Kidney epithelial cell (primary cell): ENCODE data around the gene IFI30. TPM values are rescaled to one million over a fixed set of nuclear protein-coding genes. Genes with fewer than 3 reads are reported as not detected.

Experiments
- DNase-seq: peaks from one replicate; pipeline ENCODE4 v3.0.0-alpha.2; 2010; ENCODE audit warnings: low read depth
- H3K27me3 ChIP-seq: 2 replicates; pipeline ENCODE4 v1.6.0; 2011; ENCODE audit warnings: low read length; ENCODE audit not compliant: control insufficient read depth, insufficient read depth
- H3K36me3 ChIP-seq: 2 replicates; pipeline ENCODE4 v1.5.1; 2011; ENCODE audit warnings: low read length; ENCODE audit not compliant: control insufficient read depth, insufficient read depth
- H3K4me3 ChIP-seq: 2 replicates; pipeline ENCODE4 v1.5.1; 2011; ENCODE audit warnings: low read depth, mild to moderate bottlenecking, control low read depth, low read length
- total RNA-seq: library from RNA; depleted of rRNA; stranded (reverse); fragments of >200 nt; gene quantifications from 2 replicates; pipeline ENCODE4 v1.2.3, GENCODE V29; 2015
- TF ChIP-seq, protein P1 (sequence below): IDR thresholded peaks from 2 replicates; pipeline ENCODE4 v1.5.1; 2011; ENCODE audit warnings: mild to moderate bottlenecking, moderate library complexity, low read length, control low read depth, inconsistent platforms; ENCODE audit not compliant: insufficient read depth, poor library complexity, severe bottlenecking

IFI30 gene
- total RNA-seq, 1 donor from 2014 or later = 9.2 TPM

DNA sequence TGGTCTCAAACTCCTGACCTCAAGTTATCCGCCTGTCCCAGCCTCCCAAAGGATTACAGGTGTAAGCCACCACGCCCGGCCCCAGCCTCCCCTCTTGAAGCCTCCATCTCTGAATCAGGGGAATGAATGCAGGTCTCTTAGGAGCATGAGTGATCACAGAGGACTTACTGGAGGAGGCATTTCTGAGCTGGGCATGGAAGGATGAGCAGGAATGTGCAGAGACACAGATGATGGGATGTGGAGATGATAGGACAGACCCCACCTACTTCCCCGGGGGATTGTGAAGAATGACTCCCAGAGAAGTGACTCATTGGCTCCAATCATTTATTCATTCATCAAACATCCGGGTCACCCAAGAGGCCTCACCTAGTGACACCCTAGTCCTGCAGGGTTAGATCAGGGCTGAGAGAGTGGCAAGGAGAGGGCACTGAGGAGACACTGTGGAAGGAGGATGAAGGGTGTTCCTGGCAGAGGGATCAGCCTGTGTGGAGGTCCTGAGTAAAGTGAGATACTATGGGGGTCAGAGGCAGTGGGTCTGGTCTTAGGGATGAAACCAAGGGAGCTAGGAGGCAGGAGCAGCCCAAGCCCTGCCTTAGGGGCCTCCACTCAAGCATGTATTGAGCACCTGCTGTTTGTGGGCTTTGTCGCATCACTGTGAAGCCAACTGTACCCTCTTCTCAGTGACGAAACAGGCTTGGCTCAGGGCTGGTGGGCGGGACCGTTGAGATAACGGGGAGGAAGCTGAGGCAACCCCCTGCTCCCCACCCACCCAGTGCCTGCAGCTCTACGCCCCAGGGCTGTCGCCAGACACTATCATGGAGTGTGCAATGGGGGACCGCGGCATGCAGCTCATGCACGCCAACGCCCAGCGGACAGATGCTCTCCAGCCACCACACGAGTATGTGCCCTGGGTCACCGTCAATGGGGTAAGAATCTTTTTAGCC lies 3.0 kb downstream of the IFI30 start:
- Histone ChIP-seq H3K27me3 (peaks cover 3% of the 10 kb centered on the region), H3K4me3 (no peak overlapping the region), H3K36me3 (no peaks in the 10 kb centered on the region)
- TF ChIP-seq, protein P1, sequence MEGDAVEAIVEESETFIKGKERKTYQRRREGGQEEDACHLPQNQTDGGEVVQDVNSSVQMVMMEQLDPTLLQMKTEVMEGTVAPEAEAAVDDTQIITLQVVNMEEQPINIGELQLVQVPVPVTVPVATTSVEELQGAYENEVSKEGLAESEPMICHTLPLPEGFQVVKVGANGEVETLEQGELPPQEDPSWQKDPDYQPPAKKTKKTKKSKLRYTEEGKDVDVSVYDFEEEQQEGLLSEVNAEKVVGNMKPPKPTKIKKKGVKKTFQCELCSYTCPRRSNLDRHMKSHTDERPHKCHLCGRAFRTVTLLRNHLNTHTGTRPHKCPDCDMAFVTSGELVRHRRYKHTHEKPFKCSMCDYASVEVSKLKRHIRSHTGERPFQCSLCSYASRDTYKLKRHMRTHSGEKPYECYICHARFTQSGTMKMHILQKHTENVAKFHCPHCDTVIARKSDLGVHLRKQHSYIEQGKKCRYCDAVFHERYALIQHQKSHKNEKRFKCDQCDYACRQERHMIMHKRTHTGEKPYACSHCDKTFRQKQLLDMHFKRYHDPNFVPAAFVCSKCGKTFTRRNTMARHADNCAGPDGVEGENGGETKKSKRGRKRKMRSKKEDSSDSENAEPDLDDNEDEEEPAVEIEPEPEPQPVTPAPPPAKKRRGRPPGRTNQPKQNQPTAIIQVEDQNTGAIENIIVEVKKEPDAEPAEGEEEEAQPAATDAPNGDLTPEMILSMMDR = no peak
- no peak for DNase-seq

DNA sequence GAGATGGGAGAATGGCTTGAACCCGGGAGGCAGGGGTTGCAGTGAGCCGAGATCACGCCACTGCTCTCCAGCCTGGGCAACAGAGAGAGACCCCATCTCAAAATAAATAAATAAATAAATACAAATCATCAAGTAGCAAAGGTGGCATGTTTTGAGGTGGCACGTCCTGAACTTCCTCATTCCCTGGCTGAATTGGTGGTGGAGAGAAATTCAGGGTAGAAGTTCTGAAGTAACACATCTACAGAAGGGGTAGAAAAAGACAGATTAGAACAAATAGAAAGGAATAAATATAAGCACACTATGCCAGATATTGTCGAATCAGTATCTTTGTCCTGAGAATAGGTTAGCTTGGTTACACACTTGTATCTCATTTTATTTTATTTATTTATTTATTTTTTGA lies 6.3 kb downstream of the IFI30 start:
- TF ChIP-seq, protein P1 = no peak
- no peak for DNase-seq
- Histone ChIP-seq H3K4me3 (no peak overlapping the region), H3K27me3 (peaks cover 3% of the 10 kb centered on the region), H3K36me3 (no peaks in the 10 kb centered on the region)

DNA sequence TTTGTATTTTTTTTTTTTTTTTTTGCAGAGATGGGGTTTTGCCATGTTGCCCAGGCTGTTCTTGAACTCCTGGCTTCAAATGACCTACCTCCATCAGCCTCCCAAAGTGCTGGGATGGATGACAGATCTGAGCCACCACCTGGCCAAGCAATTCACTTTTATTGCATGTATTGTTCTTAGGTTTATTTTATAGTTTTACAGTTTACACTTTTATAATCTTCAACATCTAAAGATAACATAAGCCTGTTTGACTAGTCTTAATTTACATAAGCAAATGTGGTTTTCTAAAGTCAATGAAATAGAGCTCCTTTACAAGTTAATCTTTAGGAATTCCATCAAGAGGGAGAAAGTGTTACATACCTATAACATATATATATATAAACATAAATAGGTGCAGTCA lies 9.9 kb downstream of the IFI30 start:
- H3K4me3 ChIP-seq = no peak overlapping the region
- no peaks in the 10 kb centered on the region for H3K27me3 ChIP-seq
- H3K36me3 ChIP-seq = no peaks in the 10 kb centered on the region
- TF ChIP-seq, protein P1 = no peak
- DNase-seq = no peak

DNA sequence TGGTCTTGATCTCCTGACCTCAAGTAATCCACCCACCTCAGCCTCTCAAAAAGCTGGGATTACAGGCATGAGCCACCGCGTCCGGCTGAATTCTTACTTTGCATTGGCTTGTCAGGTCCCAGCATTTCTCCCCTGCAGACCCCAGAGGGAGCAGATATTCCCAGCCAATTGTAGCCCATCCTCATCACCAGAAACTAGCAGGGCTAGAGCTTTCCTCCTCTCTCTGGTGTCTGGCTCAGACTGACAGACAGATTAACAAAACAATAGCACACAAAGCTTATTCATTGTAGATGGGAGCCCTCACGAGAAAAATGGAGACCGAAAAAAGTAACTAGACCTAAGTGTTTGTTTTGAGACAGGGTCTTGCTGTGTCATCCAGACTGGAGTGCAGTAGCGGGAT lies 11.9 kb downstream of the IFI30 start:
- Histone ChIP-seq H3K27me3 (no peaks in the 10 kb centered on the region), H3K36me3 (no peaks in the 10 kb centered on the region), H3K4me3 (no peak overlapping the region)
- no peak for DNase-seq
- TF ChIP-seq, protein P1 = no peak

DNA sequence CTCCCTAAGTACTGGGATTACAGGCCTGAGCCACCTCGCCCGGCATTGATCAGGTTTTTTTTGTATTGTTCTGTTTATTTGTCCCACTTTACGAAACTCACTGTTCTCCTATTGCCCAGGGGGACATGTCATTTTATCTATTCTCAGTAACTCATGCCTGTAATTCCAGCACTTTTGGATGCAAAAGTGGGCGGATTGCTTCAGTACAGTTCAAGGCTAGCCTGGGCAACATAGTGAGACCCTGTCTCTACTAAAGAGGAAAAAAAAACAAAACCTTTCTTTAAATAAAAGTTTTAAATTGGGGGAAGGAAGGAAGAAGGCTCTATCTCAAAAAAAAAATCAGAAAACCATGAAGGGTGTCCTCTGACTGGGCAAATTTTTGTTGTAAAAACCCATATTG lies 16.7 kb downstream of the IFI30 start:
- Histone ChIP-seq H3K36me3 (no peaks in the 10 kb centered on the region), H3K27me3 (no peaks in the 10 kb centered on the region), H3K4me3 (no peak overlapping the region)
- TF ChIP-seq, protein P1 = no peak
- no peak for DNase-seq
